GM18907 (cell line): Measurements from ENCODE around the gene OTOP2.
"Not testable (repeated sequence)": the region's sequence is repeated elsewhere in the genome, so short reads cannot be mapped to it uniquely, and the experiment has no call there.

ENCODE experiments used
- ATAC-seq: cut with Tn5 transposase; IDR thresholded peaks from one replicate; pipeline ENCODE4 v1.9.1; 2021; ENCODE audit warnings: mild to moderate bottlenecking, moderate library complexity; ENCODE audit not compliant: unreplicated experiment

OTOP2 gene

GRCh38 chr17:74971069-74971841, 47.2 kb downstream of the OTOP2 start:
- ATAC-seq: no peak

GRCh38 chr17:74971842-74972106, 47.7 kb downstream of the OTOP2 start:
- ATAC-seq: no peak

GRCh38 chr17:74972107-74972972, 48.3 kb downstream of the OTOP2 start, which contains the start of gene HID1:
HID1 (minus strand) TSS chr17:74972759; CDS start chr17:74972656, 103 bp downstream.
- ATAC-seq: no peak

GRCh38 chr17:74972973-74973328, 48.9 kb downstream of the OTOP2 start:
- ATAC-seq: no peak

- ATAC-seq: no peak
Observed at GRCh38 chr17:74975943-74976342, 51.9 kb downstream of the OTOP2 start.

- ATAC-seq: no peak
Observed at GRCh38 chr17:74977802-74978201, 53.7 kb downstream of the OTOP2 start.

GRCh38 chr17:74978240-74978639, 54.2 kb downstream of the OTOP2 start:
- no peak for ATAC-seq

GRCh38 chr17:74979408-74980146, 55.5 kb downstream of the OTOP2 start:
- ATAC-seq: no peak

- no peak for ATAC-seq
Observed at GRCh38 chr17:74981318-74981978, 57.4 kb downstream of the OTOP2 start.

GRCh38 chr17:74981979-74982662, 58.0 kb downstream of the OTOP2 start:
- peak; percentile 59 for ATAC-seq

GRCh38 chr17:74982663-74983313, 58.7 kb downstream of the OTOP2 start:
- not testable (repeated sequence) for ATAC-seq
